ENCODE results near the gene CTPS2.

Gene CTPS2

GRCh38 chrX:16640823-16641222 is 71.6 kb downstream of the CTPS2 start:
- no peak for DNase-seq (ENCODE audit: low read depth)
- no peak overlapping the region for H3K4me3 ChIP-seq (ENCODE audit: low read depth, low read length)
- TF ChIP-seq CTCF (IDR thresholded peaks at IDR 0.05; ENCODE audit: low read depth, low read length, missing control alignments): no peak

- no peak for TF ChIP-seq CTCF (IDR thresholded peaks at IDR 0.05; ENCODE audit: low read depth, low read length, missing control alignments)
- no peak overlapping the region for H3K4me3 ChIP-seq (ENCODE audit: low read depth, low read length)
- DNase-seq (ENCODE audit: low read depth): no peak
Measured at GRCh38 chrX:16639966-16640365, 72.5 kb downstream of the CTPS2 start.

GRCh38 chrX:16638533-16638932 is 73.9 kb downstream of the CTPS2 start:
- DNase-seq (ENCODE audit: low read depth): no peak
- no peak overlapping the region for H3K4me3 ChIP-seq (ENCODE audit: low read depth, low read length)
- no peak for TF ChIP-seq CTCF (IDR thresholded peaks at IDR 0.05; ENCODE audit: low read depth, low read length, missing control alignments)

- H3K4me3 ChIP-seq (ENCODE audit: low read depth, low read length): no peak overlapping the region
- no peak for DNase-seq (ENCODE audit: low read depth)
- no peak for TF ChIP-seq CTCF (IDR thresholded peaks at IDR 0.05; ENCODE audit: low read depth, low read length, missing control alignments)
Measured at GRCh38 chrX:16635596-16635995, 76.9 kb downstream of the CTPS2 start.

- no peak overlapping the region for H3K4me3 ChIP-seq (ENCODE audit: low read depth, low read length)
- TF ChIP-seq CTCF (IDR thresholded peaks at IDR 0.05; ENCODE audit: low read depth, low read length, missing control alignments): no peak
- no peak for DNase-seq (ENCODE audit: low read depth)
Measured at GRCh38 chrX:16635040-16635439, 77.4 kb downstream of the CTPS2 start.

GRCh38 chrX:16633754-16634153 is 78.7 kb downstream of the CTPS2 start:
- H3K4me3 ChIP-seq (ENCODE audit: low read depth, low read length): no peak overlapping the region
- TF ChIP-seq CTCF (IDR thresholded peaks at IDR 0.05; ENCODE audit: low read depth, low read length, missing control alignments): no peak
- DNase-seq (ENCODE audit: low read depth): no peak

GRCh38 chrX:16629909-16630308 is 82.6 kb downstream of the CTPS2 start:
- no peak for DNase-seq (ENCODE audit: low read depth)
- no peak for TF ChIP-seq CTCF (IDR thresholded peaks at IDR 0.05; ENCODE audit: low read depth, low read length, missing control alignments)
- no peak overlapping the region for H3K4me3 ChIP-seq (ENCODE audit: low read depth, low read length)

All from GM12864 (cell line).